Measurements from ENCODE around the gene FAM180A. TPM values are rescaled to one million over a fixed set of nuclear protein-coding genes. Genes with fewer than 3 reads are reported as not detected.

Gene FAM180A
- total and polyA plus RNA-seq, 2 of the 8 experiments (the other 6 are each of a cell fraction or from before 2014, with no cell fraction given): not detected

DNA sequence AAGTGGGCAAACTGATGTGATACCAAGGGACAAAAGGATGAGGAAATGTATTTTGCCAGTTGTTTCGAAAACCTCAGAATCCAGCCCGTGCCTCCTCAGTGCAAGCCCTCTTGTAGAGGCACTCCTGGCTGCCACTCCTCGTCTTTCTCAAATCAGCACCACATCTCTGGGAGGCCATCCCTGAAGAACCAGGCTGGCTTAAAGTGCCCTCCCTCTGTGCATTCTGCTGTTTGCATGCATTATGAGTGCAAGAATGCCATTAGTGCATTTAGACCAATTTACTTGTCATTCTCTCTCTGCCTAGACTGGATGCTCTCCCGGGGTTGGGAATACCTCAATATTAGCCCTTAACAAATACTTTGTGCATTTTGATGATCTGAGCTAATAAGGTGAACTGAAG, 19.9 kb upstream of the FAM180A start:
- Histone ChIP-seq H2BK12ac (ENCODE audit: low read depth, low read length) (no peak overlapping the region), H2AFZ (ENCODE audit: low read length) (peak overlapping the region; percentile 15; the same call in 1 of the 2 replicates), H3K27ac (ENCODE audit: low read depth, low read length) (no peak overlapping the region), H3K36me3 (ENCODE audit: control insufficient read depth in 2 of 4, insufficient read depth in 4 of 4, low read length in 3 of 4) (no peaks in the 10 kb centered on the region), H4K5ac (ENCODE audit: insufficient read length, low read depth, low read length) (no peak overlapping the region), H3K56ac (replicated peaks; ENCODE audit: insufficient read length, low read depth, low read length) (no peak overlapping the region), H2BK5ac (ENCODE audit: low read depth, low read length) (no peak overlapping the region), H3K4me3 (ENCODE audit: extremely low read depth in 1 of 4, insufficient read depth in 2 of 4, low read depth in 3 of 4, low read length in 4 of 4) (no peak overlapping the region), H2BK120ac (replicated peaks; ENCODE audit: low read depth, low read length) (no peak overlapping the region), H3K79me2 (ENCODE audit: control insufficient read depth in 1 of 2, insufficient read depth in 2 of 2, low read length in 2 of 2) (no peaks in the 10 kb centered on the region), H3K4me2 (ENCODE audit: insufficient read depth in 1 of 2, low read depth in 2 of 2, low read length in 2 of 2) (no peak overlapping the region), H3K27me3 (replicated peaks in 1 of 4; ENCODE audit: control insufficient read depth in 3 of 4, extremely low read depth in 1 of 4, insufficient read depth in 3 of 4, low read length in 3 of 4) (no peaks in the 10 kb centered on the region), H3K23me2 (ENCODE audit: low read depth, low read length) (no peaks in the 10 kb centered on the region), H4K91ac (replicated peaks; ENCODE audit: insufficient read length, low read length) (no peak overlapping the region), H3K4ac (replicated peaks; ENCODE audit: insufficient read length, low read depth, low read length) (no peak overlapping the region), H3K14ac (ENCODE audit: insufficient read length) (no peak overlapping the region), H3K79me1 (ENCODE audit: low read depth, low read length) (no peaks in the 10 kb centered on the region), H3K9ac (replicated peaks in 1 of 4; ENCODE audit: extremely low read depth in 1 of 4, low read depth in 3 of 4, low read length in 3 of 4) (no peak overlapping the region), H3K18ac (ENCODE audit: extremely low read depth, low read length) (no peak overlapping the region), H4K8ac (ENCODE audit: extremely low read depth, insufficient read depth, low read length) (no peak overlapping the region; the same call in 1 of the 2 replicates), H3K9me3 (ENCODE audit: insufficient read depth in 2 of 2, low read depth in 1 of 2, low read length in 1 of 2) (no peaks in the 10 kb centered on the region), H4K20me1 (replicated peaks in 1 of 2; ENCODE audit: control insufficient read depth in 1 of 2, insufficient read depth in 2 of 2, low read length in 2 of 2) (no peaks in the 10 kb centered on the region), H2BK15ac (ENCODE audit: low read length) (peak overlapping the region; percentile 4; the same call in 1 of the 2 replicates), H2BK20ac (ENCODE audit: low read length) (no peak overlapping the region), H3K23ac (ENCODE audit: insufficient read length) (no peak overlapping the region), H2AK5ac (ENCODE audit: low read depth, low read length) (no peak overlapping the region; the same call in 1 of the 2 replicates), H3K4me1 (replicated peaks in 1 of 4; ENCODE audit: control insufficient read depth in 3 of 4, insufficient read depth in 4 of 4, low read length in 3 of 4) (peaks cover 0 to 5% (median 0%) of the 10 kb centered on the region in 4 experiments; a peak in 1 of 7 replicates)
- 88% methylated on average over 4 of the region's 4 CpGs; no CpG with 5 or more reads in 1 of the 2 experiments for WGBS, 2 experiments (ENCODE audit: extremely low coverage in 1 of 2, insufficient coverage in 1 of 2, insufficient read length in 1 of 2, insufficient replicate concordance in 2 of 2, low coverage in 1 of 2, low lambda C conversion rate in 2 of 2, missing lambda C conversion rate in 1 of 2)
- CTCF ChIA-PET (ENCODE audit: partially characterized antibody): interaction anchor here (0.5 to 5.5 kb wide), 6 partner anchors 14 to 347 kb away, joined by 3 to 26 read pairs (median 4); no protein-coding TSS in a partner anchor
- DNase-seq (ENCODE audit: low read depth in 1 of 2, low spot score in 2 of 2) (peak in 1 of 2 experiments; percentile 31), FAIRE-seq (no peak)
- POLR2A ChIA-PET (ENCODE audit: partially characterized antibody): no interaction called here
- TF ChIP-seq CREB1 (IDR thresholded peaks at IDR 0.05) (no peak), E2F6 (IDR thresholded peaks at IDR 0.05) (no peak), CEBPB (IDR thresholded peaks at IDR 0.05; ENCODE audit: low read depth, low read length) (no peak), USF2 (IDR thresholded peaks at IDR 0.05; ENCODE audit: low read length) (no peak), POLR2AphosphoS5 (IDR thresholded peaks at IDR 0.05; ENCODE audit: low read depth, low read length) (no peak)
